GM12878 (cell line): ENCODE results near the gene PHKB. TPM values are rescaled to one million over a fixed set of nuclear protein-coding genes. Genes with fewer than 3 reads are reported as not detected.

Experiments used
- ATAC-seq: fragments of 200-7000 bp; cut with Tn5 transposase; 3 replicates; pipeline ENCODE4 v1.9.1; 2020; ENCODE audit warnings: mild to moderate bottlenecking, moderate library complexity
- BruUV-seq: library from RNA; stranded (reverse); fragments of 400-500 nt; replicated peaks from 2 replicates; lab custom pipeline; 2021; lab: Mats Ljungman, UMichigan
- CTCF ChIA-PET: fragments of 300-600 bp; sonication (Branson Sonifier 250); formaldehyde crosslinking; extraction: SDS; loops from one replicate; lab custom pipeline; 2021; ENCODE audit warnings: inconsistent platforms; lab: Yijun Ruan, JAX
- POLR2A ChIA-PET: fragments of 350-600 bp; formaldehyde crosslinking; extraction: SDS; loops from one replicate; lab custom pipeline; 2021; ENCODE audit warnings: inconsistent platforms; lab: Charles Lee
- RAD21 ChIA-PET: fragments of 300-600 bp; sonication (Branson Sonifier 250); formaldehyde crosslinking; loops from one replicate; lab custom pipeline; 2023; ENCODE audit warnings: antibody characterized with exemption; ENCODE audit not compliant: unreplicated experiment; lab: Charles Lee
- SMC1A ChIA-PET: fragments of 300-600 bp; sonication (Branson Sonifier 250); formaldehyde crosslinking; loops from one replicate; lab custom pipeline; 2023; ENCODE audit not compliant: unreplicated experiment, uncharacterized antibody; lab: Charles Lee
- DNase-seq: peaks from one replicate; pipeline ENCODE4 v3.0.0-alpha.2; 2011; ENCODE audit warnings: low read depth, low spot score
- FAIRE-seq: peaks from 3 replicates; lab custom pipeline; 2011; peaks lifted over from hg19 to GRCh38; lab: Jason Lieb, UNC
- H2AFZ ChIP-seq: 2 replicates; pipeline ENCODE4 v1.6.0; 2011; ENCODE audit warnings: low read depth, low read length, control low read depth; ENCODE audit not compliant: control insufficient read depth
- H3K27ac ChIP-seq: 2 replicates; pipeline ENCODE4 v1.5.1; 2011; ENCODE audit warnings: control low read depth; ENCODE audit not compliant: control insufficient read depth, insufficient read depth
- H3K27me3 ChIP-seq, 2 experiments: replicated peaks in 1 of 2; 2 replicates each; pipeline versions ENCODE4 v1.6.0 to v1.6.1; 2011; ENCODE audit warnings: low read length in 1 of 2; ENCODE audit not compliant: control insufficient read depth in 2 of 2, insufficient read depth in 2 of 2
- H3K36me3 ChIP-seq, 2 experiments: 2 replicates each; pipeline ENCODE4 v1.5.1; 2011; ENCODE audit warnings: low read length in 1 of 2; ENCODE audit not compliant: control insufficient read depth in 2 of 2, insufficient read depth in 2 of 2
- H3K4me1 ChIP-seq: 2 replicates; pipeline ENCODE4 v1.6.1; 2011; ENCODE audit warnings: mild to moderate bottlenecking, low read length, moderate library complexity, mixed read lengths; ENCODE audit not compliant: control insufficient read depth, insufficient read depth
- H3K4me2 ChIP-seq: 2 replicates; pipeline ENCODE4 v1.6.0; 2011; ENCODE audit warnings: control low read depth; ENCODE audit not compliant: control insufficient read depth, insufficient read depth
- H3K4me3 ChIP-seq: fragments of 200-600 bp; sonication (generic); 2 replicates; pipeline ENCODE4 v1.5.1; 2016
- H3K79me2 ChIP-seq: 2 replicates; pipeline ENCODE4 v1.6.0; 2011; ENCODE audit warnings: low read length; ENCODE audit not compliant: control insufficient read depth, insufficient read depth
- H3K9ac ChIP-seq: 2 replicates; pipeline ENCODE4 v1.8.0; 2011; ENCODE audit warnings: low read length, control low read depth, mixed read lengths; ENCODE audit not compliant: control insufficient read depth, insufficient read depth
- H3K9me3 ChIP-seq: replicated peaks from 3 replicates; pipeline ENCODE4 v1.5.1; 2011; ENCODE audit warnings: mild to moderate bottlenecking, low read length; ENCODE audit not compliant: control insufficient read depth, insufficient read depth
- H4K20me1 ChIP-seq: 2 replicates; pipeline ENCODE4 v1.6.0; 2011; ENCODE audit not compliant: control insufficient read depth, insufficient read depth
- ATF2 ChIP-seq: IDR thresholded peaks from 2 replicates; pipeline ENCODE4 v1.6.1; 2012; ENCODE audit warnings: low read length, inconsistent platforms
- ATF3 ChIP-seq: IDR thresholded peaks from 2 replicates; pipeline ENCODE4 v1.6.1; 2011; ENCODE audit warnings: low read depth, mild to moderate bottlenecking, low read length, moderate library complexity, borderline replicate concordance; ENCODE audit errors: extremely low read depth
- ATF7 ChIP-seq: fragments of 450-650 bp; IDR thresholded peaks from 2 replicates; pipeline ENCODE4 v1.6.1; 2016; ENCODE audit warnings: low read depth, mild to moderate bottlenecking
- CBX3 ChIP-seq: fragments of 200-600 bp; sonication (generic); IDR thresholded peaks from 2 replicates; pipeline ENCODE4 v1.6.1; 2016; ENCODE audit warnings: low read depth, borderline replicate concordance
- ESRRA ChIP-seq: IDR thresholded peaks from 2 replicates; pipeline ENCODE4 v1.6.1; 2012; ENCODE audit warnings: mild to moderate bottlenecking, low read length, improper control_type of control experiment
- PBX3 ChIP-seq: IDR thresholded peaks from 2 replicates; pipeline ENCODE4 v1.6.1; 2011; ENCODE audit warnings: mild to moderate bottlenecking, low read depth, low read length, moderate library complexity; ENCODE audit not compliant: insufficient replicate concordance
- POU2F2 ChIP-seq: IDR thresholded peaks from 3 replicates; pipeline ENCODE4 v1.6.1; 2011; ENCODE audit warnings: low read depth, mild to moderate bottlenecking, low read length, borderline replicate concordance
- RAD21 ChIP-seq: IDR thresholded peaks from 2 replicates; pipeline ENCODE4 v1.6.1; 2011; ENCODE audit warnings: mild to moderate bottlenecking, low read depth, low read length, moderate library complexity; ENCODE audit not compliant: insufficient read depth
- SMAD1 ChIP-seq: fragments of 450-650 bp; IDR thresholded peaks from 2 replicates; pipeline ENCODE4 v1.6.1; 2018; ENCODE audit warnings: mild to moderate bottlenecking, low read depth; ENCODE audit not compliant: partially characterized antibody
- SUZ12 ChIP-seq: fragments of 200-600 bp; sonication (generic); IDR thresholded peaks from one replicate; pipeline ENCODE4 v1.6.1; 2018; ENCODE audit warnings: antibody characterized with exemption, mild to moderate bottlenecking; ENCODE audit not compliant: unreplicated experiment
- WGBS: methylation state at CpG from one replicate; pipeline ENCODE4 v1.1.6; 2016; ENCODE audit warnings: low lambda C conversion rate; ENCODE audit not compliant: insufficient replicate concordance, insufficient coverage; ENCODE audit errors: missing lambda C conversion rate; 5-methylcytosine and 5-hydroxymethylcytosine counted together
- in situ Hi-C: fragments of 300-500 bp; cut with MboI; formaldehyde crosslinking; loops from 9 replicates; pipeline ENCODE4 v1.14.3; 2018; ENCODE audit warnings: mixed read lengths
- intact Hi-C: fragments of 100-400 bp; cut with micrococcal nuclease; formaldehyde crosslinking; loops from one replicate; pipeline ENCODE4 v1.14.2; 2022; ENCODE audit not compliant: unreplicated experiment
- polyA plus RNA-seq, 11 experiments: library from polyadenylated mRNA; depleted of rRNA in 4 of 11; unstranded in 6 of 11; stranded (reverse) in 5 of 11; fragments of >200 nt; fragmentation: Nextera tagmentation in 4 of 11; fragmentation: Illumina TruSeq in 1 of 11; extraction: Ambion mirVana in 4 of 11; extraction: Trizol in 1 of 11; gene quantifications; 1 replicate in 1 of 11; 2 replicates in 10 of 11; pipeline versions ENCODE4 v1.2.1 to v1.2.3, GENCODE V29; 2011 to 2016; ENCODE audit warnings: inconsistent platforms in 2 of 11, missing spikeins in 2 of 11, low read depth in 1 of 11
- total RNA-seq, 4 experiments: library from RNA; depleted of rRNA in 3 of 4; stranded (reverse); fragments of >200 nt in 3 of 4; fragmentation: Illumina TruSeq in 1 of 4; extraction: Trizol in 1 of 4; gene quantifications; 2 replicates each; pipeline versions ENCODE4 v1.2.1 to v1.2.3, GENCODE V29; 2013 to 2021
- TF ChIP-seq, protein P1 (sequence below): fragments of 450-650 bp; IDR thresholded peaks from 2 replicates; pipeline ENCODE4 v1.6.1; 2017; ENCODE audit warnings: mild to moderate bottlenecking, moderate library complexity
- TF ChIP-seq, protein P2 (sequence below): fragments of 450-650 bp; IDR thresholded peaks from 2 replicates; pipeline ENCODE4 v1.6.1; 2018; ENCODE audit warnings: borderline replicate concordance, mild to moderate bottlenecking; ENCODE audit not compliant: partially characterized antibody

The PHKB gene
- total and polyA plus RNA-seq, 10 of the 15 experiments (the other 5 are each of a cell fraction or from before 2014, with no cell fraction given): 14.2 to 65.6 (median 37.0) TPM

DNA sequence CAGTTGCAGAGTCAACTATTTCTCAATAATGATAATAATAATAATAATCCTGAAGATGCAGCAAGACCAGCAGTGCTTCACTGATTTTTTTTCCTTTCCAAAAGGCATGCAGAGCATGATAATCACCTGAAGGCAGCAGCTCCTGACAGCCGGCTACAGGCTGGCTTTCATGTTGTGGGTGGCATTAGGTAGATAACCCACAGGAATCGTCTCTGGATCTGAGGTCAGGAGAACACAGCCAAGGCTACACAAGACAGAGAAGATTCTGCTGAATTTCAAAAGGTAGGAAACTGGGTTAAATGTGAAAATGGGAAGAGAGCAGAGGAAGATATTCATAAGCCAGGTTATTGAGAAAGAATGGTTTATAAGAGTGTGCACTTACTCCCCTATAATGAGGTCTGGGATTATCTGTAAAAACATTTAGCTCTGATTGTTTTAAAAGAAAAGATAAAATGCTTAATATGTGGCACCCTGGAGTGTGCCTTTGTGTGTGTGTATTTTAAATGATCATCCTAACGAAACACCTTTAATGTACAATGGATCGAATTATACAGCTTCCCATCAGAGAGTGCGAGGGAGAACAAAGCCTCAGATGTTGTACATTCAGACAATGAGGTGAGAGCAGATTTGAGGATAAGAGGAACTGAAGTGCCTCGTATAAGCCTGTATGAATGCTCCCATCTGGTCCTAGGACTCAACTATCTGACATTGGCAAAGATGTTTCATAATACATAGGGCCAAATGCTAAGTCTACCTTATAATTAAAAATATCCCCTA, 273.1 kb downstream of the PHKB start:
- Histone ChIP-seq H3K9me3 (no peaks in the 10 kb centered on the region), H3K4me1 (no peaks in the 10 kb centered on the region), H3K4me3 (no peak overlapping the region), H2AFZ (no peak overlapping the region), H3K27ac (no peak overlapping the region), H3K36me3 (no peaks in the 10 kb centered on the region), H4K20me1 (no peaks in the 10 kb centered on the region), H3K79me2 (no peaks in the 10 kb centered on the region), H3K9ac (no peak overlapping the region), H3K4me2 (no peak overlapping the region), H3K27me3 (no peaks in the 10 kb centered on the region)
- intact Hi-C loops (no loop called here), in situ Hi-C loops (no loop called here)
- ChIA-PET SMC1A (interaction anchor here (0.6 to 1.1 kb wide), 2 partner anchors 34 to 37 kb away, joined by 3 read pairs; no protein-coding TSS in a partner anchor), POLR2A (no interaction called here), CTCF (no interaction called here), RAD21 (no interaction called here)
- no TSS peak for BruUV-seq
- FAIRE-seq: no peak
- DNase-seq: no peak
- ATAC-seq: no peak
- WGBS: 46% methylated on average over 6 of the region's 6 CpGs
- TF ChIP-seq CBX3: no peak
- no peak for TF ChIP-seq SUZ12
- TF ChIP-seq ATF7: no peak
- no peak for TF ChIP-seq POU2F2
- no peak for TF ChIP-seq RAD21
- no peak for TF ChIP-seq ESRRA
- TF ChIP-seq, protein P1, sequence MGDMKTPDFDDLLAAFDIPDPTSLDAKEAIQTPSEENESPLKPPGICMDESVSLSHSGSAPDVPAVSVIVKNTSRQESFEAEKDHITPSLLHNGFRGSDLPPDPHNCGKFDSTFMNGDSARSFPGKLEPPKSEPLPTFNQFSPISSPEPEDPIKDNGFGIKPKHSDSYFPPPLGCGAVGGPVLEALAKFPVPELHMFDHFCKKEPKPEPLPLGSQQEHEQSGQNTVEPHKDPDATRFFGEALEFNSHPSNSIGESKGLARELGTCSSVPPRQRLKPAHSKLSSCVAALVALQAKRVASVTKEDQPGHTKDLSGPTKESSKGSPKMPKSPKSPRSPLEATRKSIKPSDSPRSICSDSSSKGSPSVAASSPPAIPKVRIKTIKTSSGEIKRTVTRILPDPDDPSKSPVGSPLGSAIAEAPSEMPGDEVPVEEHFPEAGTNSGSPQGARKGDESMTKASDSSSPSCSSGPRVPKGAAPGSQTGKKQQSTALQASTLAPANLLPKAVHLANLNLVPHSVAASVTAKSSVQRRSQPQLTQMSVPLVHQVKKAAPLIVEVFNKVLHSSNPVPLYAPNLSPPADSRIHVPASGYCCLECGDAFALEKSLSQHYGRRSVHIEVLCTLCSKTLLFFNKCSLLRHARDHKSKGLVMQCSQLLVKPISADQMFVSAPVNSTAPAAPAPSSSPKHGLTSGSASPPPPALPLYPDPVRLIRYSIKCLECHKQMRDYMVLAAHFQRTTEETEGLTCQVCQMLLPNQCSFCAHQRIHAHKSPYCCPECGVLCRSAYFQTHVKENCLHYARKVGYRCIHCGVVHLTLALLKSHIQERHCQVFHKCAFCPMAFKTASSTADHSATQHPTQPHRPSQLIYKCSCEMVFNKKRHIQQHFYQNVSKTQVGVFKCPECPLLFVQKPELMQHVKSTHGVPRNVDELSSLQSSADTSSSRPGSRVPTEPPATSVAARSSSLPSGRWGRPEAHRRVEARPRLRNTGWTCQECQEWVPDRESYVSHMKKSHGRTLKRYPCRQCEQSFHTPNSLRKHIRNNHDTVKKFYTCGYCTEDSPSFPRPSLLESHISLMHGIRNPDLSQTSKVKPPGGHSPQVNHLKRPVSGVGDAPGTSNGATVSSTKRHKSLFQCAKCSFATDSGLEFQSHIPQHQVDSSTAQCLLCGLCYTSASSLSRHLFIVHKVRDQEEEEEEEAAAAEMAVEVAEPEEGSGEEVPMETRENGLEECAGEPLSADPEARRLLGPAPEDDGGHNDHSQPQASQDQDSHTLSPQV: no peak
- no peak for TF ChIP-seq PBX3
- no peak for TF ChIP-seq ATF3
- TF ChIP-seq ATF2: no peak
- no peak for TF ChIP-seq SMAD1
- TF ChIP-seq, protein P2, sequence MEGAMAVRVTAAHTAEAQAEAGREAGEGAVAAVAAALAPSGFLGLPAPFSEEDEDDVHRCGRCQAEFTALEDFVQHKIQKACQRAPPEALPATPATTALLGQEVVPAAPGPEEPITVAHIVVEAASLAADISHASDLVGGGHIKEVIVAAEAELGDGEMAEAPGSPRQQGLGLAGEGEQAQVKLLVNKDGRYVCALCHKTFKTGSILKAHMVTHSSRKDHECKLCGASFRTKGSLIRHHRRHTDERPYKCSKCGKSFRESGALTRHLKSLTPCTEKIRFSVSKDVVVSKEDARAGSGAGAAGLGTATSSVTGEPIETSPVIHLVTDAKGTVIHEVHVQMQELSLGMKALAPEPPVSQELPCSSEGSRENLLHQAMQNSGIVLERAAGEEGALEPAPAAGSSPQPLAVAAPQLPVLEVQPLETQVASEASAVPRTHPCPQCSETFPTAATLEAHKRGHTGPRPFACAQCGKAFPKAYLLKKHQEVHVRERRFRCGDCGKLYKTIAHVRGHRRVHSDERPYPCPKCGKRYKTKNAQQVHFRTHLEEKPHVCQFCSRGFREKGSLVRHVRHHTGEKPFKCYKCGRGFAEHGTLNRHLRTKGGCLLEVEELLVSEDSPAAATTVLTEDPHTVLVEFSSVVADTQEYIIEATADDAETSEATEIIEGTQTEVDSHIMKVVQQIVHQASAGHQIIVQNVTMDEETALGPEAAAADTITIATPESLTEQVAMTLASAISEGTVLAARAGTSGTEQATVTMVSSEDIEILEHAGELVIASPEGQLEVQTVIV: no peak
